Fibroblast of pulmonary artery (primary cell): ENCODE data around the gene LSM3.

Experiments used
- DNase-seq: peaks from one replicate; pipeline ENCODE4 v3.0.0-alpha.2; 2010; ENCODE audit warnings: low read depth
- H3K4me3 ChIP-seq: replicated peaks from 2 replicates; pipeline ENCODE4 v1.5.1; 2011; ENCODE audit warnings: low read depth, mild to moderate bottlenecking, control low read depth, low read length, moderate library complexity
- TF ChIP-seq, protein P1 (sequence below): IDR thresholded peaks from 2 replicates; pipeline ENCODE4 v1.5.1; 2011; ENCODE audit warnings: mild to moderate bottlenecking, control low read depth, low read length, inconsistent platforms; ENCODE audit errors: missing control alignments

Gene LSM3

GRCh38 chr3:14158370-14158769 lies 20.2 kb upstream of the LSM3 start:
- TF ChIP-seq, protein P1, sequence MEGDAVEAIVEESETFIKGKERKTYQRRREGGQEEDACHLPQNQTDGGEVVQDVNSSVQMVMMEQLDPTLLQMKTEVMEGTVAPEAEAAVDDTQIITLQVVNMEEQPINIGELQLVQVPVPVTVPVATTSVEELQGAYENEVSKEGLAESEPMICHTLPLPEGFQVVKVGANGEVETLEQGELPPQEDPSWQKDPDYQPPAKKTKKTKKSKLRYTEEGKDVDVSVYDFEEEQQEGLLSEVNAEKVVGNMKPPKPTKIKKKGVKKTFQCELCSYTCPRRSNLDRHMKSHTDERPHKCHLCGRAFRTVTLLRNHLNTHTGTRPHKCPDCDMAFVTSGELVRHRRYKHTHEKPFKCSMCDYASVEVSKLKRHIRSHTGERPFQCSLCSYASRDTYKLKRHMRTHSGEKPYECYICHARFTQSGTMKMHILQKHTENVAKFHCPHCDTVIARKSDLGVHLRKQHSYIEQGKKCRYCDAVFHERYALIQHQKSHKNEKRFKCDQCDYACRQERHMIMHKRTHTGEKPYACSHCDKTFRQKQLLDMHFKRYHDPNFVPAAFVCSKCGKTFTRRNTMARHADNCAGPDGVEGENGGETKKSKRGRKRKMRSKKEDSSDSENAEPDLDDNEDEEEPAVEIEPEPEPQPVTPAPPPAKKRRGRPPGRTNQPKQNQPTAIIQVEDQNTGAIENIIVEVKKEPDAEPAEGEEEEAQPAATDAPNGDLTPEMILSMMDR, result no peak
- H3K4me3 ChIP-seq, result no peak overlapping the region
- no peak for DNase-seq

DNA sequence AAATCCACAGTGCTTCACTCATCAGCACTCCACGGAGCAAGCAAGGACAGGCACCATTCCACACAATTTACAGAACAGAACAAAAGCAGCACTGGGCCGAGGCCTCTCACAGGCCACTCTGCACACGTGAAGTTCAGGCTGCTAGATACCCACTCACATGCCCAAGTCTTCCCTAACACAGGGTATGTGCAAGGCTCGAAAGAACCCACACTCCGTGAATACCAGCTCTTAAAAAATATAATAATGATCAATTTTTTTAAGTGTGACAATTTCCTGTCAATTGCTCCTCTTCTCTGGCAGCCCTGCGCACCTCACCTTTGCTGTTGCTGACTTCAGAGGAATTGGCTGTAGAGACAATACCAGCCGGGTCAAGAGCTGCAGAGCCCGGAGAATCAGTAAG lies 19.2 kb upstream of the LSM3 start:
- H3K4me3 ChIP-seq, result no peak overlapping the region
- DNase-seq, result no peak
- TF ChIP-seq, protein P1, result no peak

DNA sequence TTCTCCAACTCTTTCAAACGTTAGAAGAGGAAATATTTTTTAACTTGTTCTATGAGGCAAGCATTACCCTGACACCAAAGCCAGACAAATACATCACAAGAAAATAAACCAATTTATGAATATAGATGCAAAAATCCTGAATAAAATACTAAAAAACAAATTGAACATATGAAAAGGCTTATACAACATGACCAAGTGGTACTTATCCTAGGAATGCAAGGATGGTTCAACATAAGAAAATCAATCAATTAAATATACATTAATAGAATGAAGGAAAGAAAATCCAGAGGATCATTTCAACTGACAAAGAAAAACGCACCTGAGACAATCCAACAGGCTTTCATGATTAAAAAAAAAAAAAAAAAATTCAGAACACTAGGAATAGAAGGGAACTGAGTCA lies 17.3 kb upstream of the LSM3 start:
- DNase-seq, result no peak
- H3K4me3 ChIP-seq, result no peak overlapping the region
- TF ChIP-seq, protein P1, result no peak

DNA sequence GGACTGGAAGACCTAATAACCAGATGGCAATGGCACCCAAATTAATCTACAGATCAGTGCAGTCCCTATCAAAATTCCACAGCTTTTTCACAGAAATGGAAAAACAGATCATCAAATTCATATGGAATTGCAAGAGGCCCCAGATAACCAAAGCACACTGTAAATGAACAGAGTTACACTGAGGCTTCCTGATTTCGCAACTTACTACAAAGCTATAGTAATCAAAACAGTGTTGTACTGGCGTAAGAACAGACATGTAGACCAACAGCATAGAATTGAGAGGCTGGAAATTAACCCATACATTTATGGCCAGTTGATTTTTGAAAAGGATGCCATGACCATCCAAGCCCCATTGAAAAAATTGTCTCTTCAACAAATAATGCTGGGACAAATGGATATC lies 16.4 kb upstream of the LSM3 start:
- peak; percentile 35 for DNase-seq
- TF ChIP-seq, protein P1, result no peak
- H3K4me3 ChIP-seq, result no peak overlapping the region

- DNase-seq, result peak; percentile 32
Measured at GRCh38 chr3:14166877-14167603, 11.6 kb upstream of the LSM3 start.

GRCh38 chr3:14169435-14169834 lies 9.2 kb upstream of the LSM3 start:
- DNase-seq, result no peak
- TF ChIP-seq, protein P1, result no peak
- no peak overlapping the region for H3K4me3 ChIP-seq

More at GRCh38 chr3:14166877-14167603, 11.6 kb upstream of the LSM3 start:
- no peak overlapping the region for H3K4me3 ChIP-seq
- TF ChIP-seq, protein P1, result no peak

- H3K4me3 ChIP-seq, result no peak overlapping the region
- DNase-seq, result no peak
- TF ChIP-seq, protein P1, result no peak
Measured at GRCh38 chr3:14169871-14170270, 8.7 kb upstream of the LSM3 start.
